ENCODE data around the gene CNKSR3.

DNA sequence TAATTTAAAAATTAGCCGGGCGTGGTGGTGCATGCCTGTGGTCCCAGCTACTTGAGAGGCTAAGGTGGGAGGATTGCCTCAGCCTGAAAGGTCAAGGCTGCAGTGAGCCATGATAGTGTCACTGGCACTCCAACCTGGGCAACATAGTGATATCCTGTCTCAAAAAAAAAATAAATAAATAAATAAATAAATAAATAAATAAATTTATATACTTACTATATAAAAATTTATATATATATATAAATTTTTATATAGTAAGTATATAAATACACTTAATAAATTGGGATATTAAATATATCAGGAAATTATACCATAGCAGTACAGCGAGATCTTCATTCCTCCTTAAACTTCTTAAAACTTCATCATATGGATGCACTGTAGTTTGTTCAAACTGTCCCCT lies 130.9 kb downstream of the CNKSR3 start:
- no peak for TF ChIP-seq CTCF (IDR thresholded peaks at IDR 0.05; ENCODE audit: insufficient read depth, low read length)
- no peak for TF ChIP-seq REST (IDR thresholded peaks at IDR 0.05; ENCODE audit: insufficient replicate concordance, low read depth)
- TF ChIP-seq GABPA (IDR thresholded peaks at IDR 0.05; ENCODE audit: low read depth) = no peak

Data from HL-60 (cell line).